Activated naive CD8-positive, alpha-beta T cell (primary cell): ENCODE data around the gene AFF3.

ENCODE experiments used
- H3K27ac Mint-ChIP-seq: one replicate; pipeline ENCODE4 v1.8.0; 2021; ENCODE audit warnings: mixed read lengths
- H3K27me3 Mint-ChIP-seq: one replicate; pipeline ENCODE4 v1.8.0; 2021; ENCODE audit warnings: mixed read lengths
- H3K36me3 Mint-ChIP-seq: one replicate; pipeline ENCODE4 v1.8.0; 2021; ENCODE audit warnings: mixed read lengths
- H3K4me1 Mint-ChIP-seq: one replicate; pipeline ENCODE4 v1.8.0; 2021; ENCODE audit warnings: low read depth, mixed read lengths
- H3K4me3 Mint-ChIP-seq: one replicate; pipeline ENCODE4 v1.8.0; 2021; ENCODE audit warnings: mild to moderate bottlenecking, mixed read lengths
- H3K9me3 Mint-ChIP-seq: one replicate; pipeline ENCODE4 v1.8.0; 2021; ENCODE audit warnings: low read depth, mixed read lengths

Gene AFF3

DNA sequence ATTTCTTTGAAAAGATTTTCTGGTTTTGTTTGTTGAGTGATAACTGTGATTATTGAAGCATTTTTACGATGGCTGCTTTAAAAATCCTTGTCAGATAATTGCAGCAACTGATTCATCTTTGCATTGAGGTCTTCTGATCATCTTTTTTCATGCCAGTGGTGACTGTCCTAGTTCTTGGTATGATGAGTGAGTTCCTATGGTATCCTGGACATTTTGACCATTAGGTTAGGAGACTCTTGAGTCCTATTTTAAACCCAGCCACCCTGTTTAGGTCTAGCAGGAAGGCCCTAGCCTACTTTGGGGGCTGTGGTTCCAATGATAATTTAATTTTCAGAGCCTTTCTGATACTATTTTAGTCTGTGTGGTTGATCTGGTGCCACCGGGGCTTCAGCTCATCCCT lies 579.9 kb downstream of the AFF3 start:
- Mint-ChIP-seq H3K27me3 (no peaks in the 10 kb centered on the region), H3K27ac (no peak overlapping the region), H3K36me3 (no peaks in the 10 kb centered on the region)

DNA sequence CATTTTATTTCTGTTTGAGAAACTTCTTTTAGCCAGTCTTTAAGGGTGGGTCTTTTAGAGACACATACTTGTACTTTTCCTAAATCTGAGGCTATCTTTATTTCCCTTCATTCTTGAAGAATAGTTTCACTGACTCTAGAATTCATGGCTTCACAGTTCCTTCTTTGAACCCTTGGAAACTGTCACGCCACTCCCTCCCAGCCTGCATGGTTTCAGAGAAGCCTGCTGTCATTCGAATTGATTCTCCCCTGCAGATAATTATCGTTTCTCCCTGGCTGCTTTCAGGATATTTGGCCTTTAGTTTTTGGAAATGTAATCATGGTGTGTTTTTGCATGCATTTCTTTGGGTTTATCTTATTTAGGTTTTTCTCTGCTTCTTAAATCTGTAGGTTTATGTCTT lies 580.6 kb downstream of the AFF3 start:
- Mint-ChIP-seq H3K4me1 (peaks cover 2% of the 10 kb centered on the region), H3K27me3 (no peaks in the 10 kb centered on the region), H3K36me3 (no peaks in the 10 kb centered on the region), H3K27ac (no peak overlapping the region), H3K4me3 (no peak overlapping the region), H3K9me3 (no peaks in the 10 kb centered on the region)

More for the DNA sequence above, 579.9 kb downstream of the AFF3 start:
- Mint-ChIP-seq H3K4me3 (no peak overlapping the region), H3K9me3 (no peaks in the 10 kb centered on the region), H3K4me1 (peaks cover 2% of the 10 kb centered on the region)

DNA sequence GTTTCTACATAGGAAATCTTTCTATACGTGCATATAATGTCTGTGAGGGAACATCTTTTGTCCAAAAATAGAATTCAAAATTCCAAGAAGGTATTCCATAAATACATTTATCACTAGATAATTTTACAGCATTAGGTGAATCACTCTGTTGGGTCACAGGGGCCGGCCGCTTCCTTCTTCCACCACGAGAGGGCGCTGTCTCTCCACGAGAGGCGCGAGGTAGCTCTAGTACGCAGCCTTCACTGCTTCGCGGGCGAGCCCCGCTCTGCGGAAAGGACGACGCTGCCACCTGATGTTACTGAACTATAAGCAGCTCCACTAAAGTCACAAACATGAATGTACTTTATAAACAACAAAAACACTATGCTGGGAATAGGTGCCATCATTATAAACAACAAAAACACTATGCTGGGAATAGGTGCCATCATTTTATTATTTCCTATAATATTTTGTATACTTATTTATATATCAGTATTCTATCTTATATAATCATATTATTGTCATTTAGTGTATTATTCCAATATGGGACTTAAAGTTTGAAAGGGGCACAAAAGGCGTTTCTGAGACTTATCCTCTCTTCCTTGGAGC lies 583.2 kb downstream of the AFF3 start:
- Mint-ChIP-seq H3K27me3 (no peaks in the 10 kb centered on the region), H3K9me3 (no peaks in the 10 kb centered on the region), H3K36me3 (no peaks in the 10 kb centered on the region), H3K4me1 (peaks cover 2% of the 10 kb centered on the region), H3K4me3 (peak overlapping the region; percentile 9), H3K27ac (no peak overlapping the region)

DNA sequence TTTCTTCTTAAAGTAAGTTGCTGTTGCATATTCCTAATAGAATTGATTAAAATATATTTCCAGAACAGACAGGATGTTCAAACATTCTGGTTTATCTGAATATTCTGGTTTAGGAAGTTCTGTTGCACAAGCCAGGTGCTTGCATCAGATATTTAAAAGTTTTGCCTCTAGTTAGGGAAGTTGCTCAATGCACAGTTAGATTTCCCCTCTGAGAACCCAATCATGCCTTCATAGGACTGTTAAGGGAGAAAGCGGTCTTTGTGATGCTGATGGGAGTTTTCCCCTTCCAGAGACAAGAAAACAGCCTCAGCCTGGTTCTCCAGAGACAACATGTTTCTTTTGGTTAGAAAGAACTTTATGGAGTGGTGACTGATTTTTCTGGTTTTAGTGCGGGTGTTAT lies 587.0 kb downstream of the AFF3 start:
- Mint-ChIP-seq H3K27ac (no peak overlapping the region), H3K4me3 (no peak overlapping the region)

DNA sequence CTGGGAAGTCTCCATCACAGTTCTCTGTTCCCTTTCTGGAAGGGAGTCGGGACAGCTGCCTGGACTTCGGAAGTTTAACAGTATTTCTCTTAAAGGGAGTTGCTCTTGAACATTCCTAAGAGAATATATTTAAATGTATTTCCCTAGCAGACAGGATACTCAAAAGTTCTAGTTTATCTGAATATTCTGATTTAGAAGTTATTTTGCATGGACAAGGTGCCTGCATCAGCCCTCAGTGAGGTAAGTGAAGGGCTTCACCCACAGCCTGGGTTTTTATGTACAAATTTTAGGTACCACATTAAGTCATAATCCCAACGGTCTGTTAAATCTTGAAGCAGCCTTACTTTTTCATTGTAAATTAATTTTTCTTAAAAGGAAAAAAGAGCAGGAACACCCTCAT lies 587.5 kb downstream of the AFF3 start:
- Mint-ChIP-seq H3K27ac (no peak overlapping the region), H3K27me3 (no peaks in the 10 kb centered on the region), H3K4me1 (peaks cover 2% of the 10 kb centered on the region), H3K4me3 (no peak overlapping the region), H3K36me3 (no peaks in the 10 kb centered on the region), H3K9me3 (no peaks in the 10 kb centered on the region)

More for the DNA sequence above, 587.0 kb downstream of the AFF3 start:
- H3K36me3 Mint-ChIP-seq, result no peaks in the 10 kb centered on the region
- H3K4me1 Mint-ChIP-seq, result peaks cover 2% of the 10 kb centered on the region
- H3K27me3 Mint-ChIP-seq, result no peaks in the 10 kb centered on the region
- no peaks in the 10 kb centered on the region for H3K9me3 Mint-ChIP-seq

DNA sequence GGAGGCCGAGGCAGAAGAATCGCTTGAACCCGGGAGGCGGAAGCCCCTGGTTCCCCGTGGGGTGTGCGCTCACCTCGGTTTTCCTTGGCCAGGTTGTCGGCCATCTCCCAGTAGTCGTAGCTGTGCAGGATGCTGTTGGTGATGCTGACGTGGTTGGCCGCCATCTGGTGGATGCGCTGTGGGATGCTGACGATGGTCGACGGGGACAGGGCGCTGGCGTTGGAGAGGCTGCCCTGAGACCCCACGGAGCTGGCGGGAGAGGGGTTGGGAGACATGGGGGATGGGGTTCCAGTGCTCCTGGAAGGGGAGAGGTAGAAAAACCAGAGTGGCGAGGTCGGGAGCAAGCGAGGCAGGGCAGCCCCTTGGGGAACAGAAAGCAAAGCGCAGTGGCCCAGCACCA lies 588.2 kb downstream of the AFF3 start:
- H3K9me3 Mint-ChIP-seq, result no peaks in the 10 kb centered on the region
- H3K27me3 Mint-ChIP-seq, result no peaks in the 10 kb centered on the region
- no peaks in the 10 kb centered on the region for H3K36me3 Mint-ChIP-seq
- H3K4me1 Mint-ChIP-seq, result peaks cover 1% of the 10 kb centered on the region
- no peak overlapping the region for H3K4me3 Mint-ChIP-seq
- no peak overlapping the region for H3K27ac Mint-ChIP-seq

DNA sequence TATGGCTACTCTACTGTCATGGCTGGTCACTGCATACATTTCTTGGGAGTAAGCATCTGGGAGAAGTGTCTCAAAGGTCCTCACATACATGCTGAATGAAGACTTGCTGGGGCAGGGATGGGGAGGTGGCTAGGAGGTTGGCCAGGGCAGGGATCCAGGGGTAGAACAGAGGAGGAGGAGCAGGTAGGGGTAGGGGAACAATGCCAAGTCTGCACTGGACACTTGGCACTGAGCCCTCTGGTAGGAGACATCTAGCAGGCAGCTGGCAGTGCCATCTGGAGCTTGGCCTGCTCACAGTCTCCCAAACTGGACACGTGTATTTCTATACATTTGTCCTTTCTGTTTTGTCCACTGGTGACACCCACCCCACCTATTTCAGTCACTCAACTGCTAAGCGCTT lies 589.9 kb downstream of the AFF3 start:
- H3K36me3 Mint-ChIP-seq, result no peaks in the 10 kb centered on the region
- H3K27me3 Mint-ChIP-seq, result no peaks in the 10 kb centered on the region
- no peaks in the 10 kb centered on the region for H3K4me1 Mint-ChIP-seq
- H3K4me3 Mint-ChIP-seq, result no peak overlapping the region
- H3K9me3 Mint-ChIP-seq, result no peaks in the 10 kb centered on the region
- no peak overlapping the region for H3K27ac Mint-ChIP-seq

DNA sequence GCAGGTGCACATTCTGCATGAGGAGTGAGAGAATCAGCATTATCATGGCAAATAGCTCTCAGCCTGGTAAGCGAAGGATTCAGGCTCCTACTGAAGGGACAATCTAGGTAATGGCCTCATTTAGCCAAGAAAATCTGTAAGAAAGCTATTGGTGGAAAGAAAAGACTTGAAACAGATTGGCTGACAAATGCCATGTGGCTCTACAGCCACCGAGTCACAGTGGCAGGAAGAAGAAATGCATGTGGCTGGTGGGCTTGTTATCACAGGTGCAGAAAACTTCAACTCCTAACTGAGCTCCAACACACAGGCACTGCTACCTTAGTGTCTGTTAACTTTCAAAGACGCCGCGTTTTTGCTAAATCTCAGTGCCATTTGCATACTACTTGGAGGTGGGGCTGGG lies 592.0 kb downstream of the AFF3 start:
- no peak overlapping the region for H3K27ac Mint-ChIP-seq
- H3K4me3 Mint-ChIP-seq, result no peak overlapping the region
- no peaks in the 10 kb centered on the region for H3K9me3 Mint-ChIP-seq
- no peaks in the 10 kb centered on the region for H3K4me1 Mint-ChIP-seq
- H3K27me3 Mint-ChIP-seq, result no peaks in the 10 kb centered on the region
- H3K36me3 Mint-ChIP-seq, result no peaks in the 10 kb centered on the region

DNA sequence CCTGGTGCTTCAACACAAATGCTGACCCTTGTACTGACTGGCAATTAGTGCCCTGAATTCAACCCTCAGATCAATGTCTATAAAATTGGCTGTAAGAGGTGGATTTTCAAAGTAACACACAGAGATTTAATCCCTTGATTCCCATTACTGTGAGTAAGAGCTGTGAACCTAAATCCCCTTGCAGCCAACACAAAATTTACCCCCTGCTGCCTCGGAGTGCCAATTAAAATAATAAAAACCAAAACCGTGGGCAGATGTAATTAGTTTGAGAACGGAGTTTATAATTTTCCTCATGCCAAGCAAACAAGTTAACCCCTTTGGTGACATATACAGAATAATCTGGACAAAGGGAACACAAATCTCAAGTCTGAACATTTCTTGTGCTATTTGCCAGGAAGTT lies 596.8 kb downstream of the AFF3 start:
- Mint-ChIP-seq H3K27ac (no peak overlapping the region), H3K36me3 (no peaks in the 10 kb centered on the region)

DNA sequence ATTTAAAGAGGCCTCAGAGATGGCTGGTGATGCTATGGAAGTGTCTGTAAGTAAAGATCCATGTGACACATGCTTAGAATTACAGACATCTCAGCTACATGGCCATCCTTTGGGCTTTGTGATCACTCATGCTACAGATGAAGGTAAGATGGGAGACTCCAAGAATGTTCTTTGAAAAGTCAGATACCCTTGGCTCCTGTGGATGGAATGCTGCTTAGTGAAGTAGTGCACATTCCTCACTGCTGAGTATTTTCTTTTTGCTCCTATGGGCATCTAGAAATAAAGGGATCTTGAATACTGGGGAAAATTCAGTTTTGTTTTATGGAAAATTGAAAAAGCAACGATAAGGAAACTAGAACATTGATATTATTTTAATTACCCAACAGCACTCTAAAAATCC lies 597.3 kb downstream of the AFF3 start:
- H3K27ac Mint-ChIP-seq, result no peak overlapping the region
- peaks cover 6% of the 10 kb centered on the region for H3K27me3 Mint-ChIP-seq
- H3K4me3 Mint-ChIP-seq, result no peak overlapping the region
- H3K36me3 Mint-ChIP-seq, result no peaks in the 10 kb centered on the region
- no peaks in the 10 kb centered on the region for H3K4me1 Mint-ChIP-seq
- no peaks in the 10 kb centered on the region for H3K9me3 Mint-ChIP-seq

More for the DNA sequence above, 596.8 kb downstream of the AFF3 start:
- Mint-ChIP-seq H3K4me1 (no peaks in the 10 kb centered on the region), H3K4me3 (no peak overlapping the region), H3K27me3 (peaks cover 5% of the 10 kb centered on the region), H3K9me3 (no peaks in the 10 kb centered on the region)

DNA sequence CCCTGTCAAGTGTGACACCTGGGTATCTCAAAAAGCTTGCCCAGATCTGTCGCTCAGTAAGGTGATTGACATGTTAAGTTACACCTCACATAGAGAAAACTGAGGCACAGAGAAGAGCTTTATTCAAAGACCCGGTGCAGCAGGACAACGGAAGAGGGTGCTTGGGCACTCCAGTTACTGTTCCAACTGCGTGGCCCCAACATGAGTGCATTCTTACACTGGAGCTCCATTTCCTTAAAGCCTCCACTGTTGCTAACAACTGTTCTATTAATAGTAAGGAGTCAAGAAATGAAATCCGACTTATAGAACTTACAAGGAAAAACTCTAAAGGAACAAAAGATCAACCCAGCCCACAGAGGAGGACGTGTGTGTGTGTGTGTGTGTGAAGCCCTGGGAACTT lies 597.8 kb downstream of the AFF3 start:
- Mint-ChIP-seq H3K9me3 (no peaks in the 10 kb centered on the region), H3K4me1 (no peaks in the 10 kb centered on the region), H3K27ac (no peak overlapping the region), H3K27me3 (peaks cover 6% of the 10 kb centered on the region), H3K4me3 (no peak overlapping the region), H3K36me3 (no peaks in the 10 kb centered on the region)

DNA sequence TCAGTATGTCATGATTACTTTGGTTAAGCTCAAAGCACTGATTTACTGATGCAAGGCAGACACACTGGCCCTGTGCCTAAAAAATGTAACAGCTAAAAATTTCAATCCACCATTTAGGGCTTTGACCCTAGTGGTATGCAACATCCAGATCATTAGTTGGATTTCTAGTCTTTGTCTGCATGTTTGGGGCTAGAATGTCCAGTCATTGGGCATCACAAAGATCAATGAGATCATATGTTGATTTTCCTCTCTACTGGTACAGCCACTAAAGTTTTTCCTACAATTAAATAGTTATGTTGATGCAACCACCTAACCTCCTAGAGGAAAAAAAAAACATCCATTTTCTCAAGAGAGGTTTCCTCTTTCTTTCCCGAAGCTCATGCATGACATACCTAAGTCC lies 599.1 kb downstream of the AFF3 start:
- Mint-ChIP-seq H3K27ac (no peak overlapping the region), H3K36me3 (no peaks in the 10 kb centered on the region)

DNA sequence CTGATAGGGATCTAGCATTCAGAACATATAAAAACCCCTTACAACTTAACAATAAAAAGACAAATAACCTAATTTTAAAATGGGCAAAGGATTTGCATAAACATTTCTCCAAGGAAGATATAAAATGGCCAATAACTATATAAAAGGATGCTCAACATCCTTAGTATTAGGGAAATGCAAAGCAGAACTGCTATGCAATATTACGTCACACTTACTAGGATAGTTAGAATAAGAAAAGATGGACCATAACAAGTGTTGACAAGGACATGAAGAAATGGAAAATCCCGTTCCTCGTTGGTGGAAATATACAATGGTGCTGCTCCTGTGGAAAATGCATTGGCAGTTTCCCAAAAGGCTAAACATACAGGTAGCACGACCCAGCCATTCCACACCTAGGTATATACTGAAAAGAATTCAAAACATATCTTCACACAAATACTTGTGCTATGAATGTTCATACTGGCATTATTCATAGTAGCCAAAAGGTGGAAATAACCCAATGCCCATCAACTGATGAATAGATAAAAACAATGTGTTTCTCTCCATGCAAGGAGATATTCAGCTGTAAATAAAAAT lies 604.4 kb downstream of the AFF3 start:
- peaks cover 5% of the 10 kb centered on the region for H3K36me3 Mint-ChIP-seq
- H3K9me3 Mint-ChIP-seq, result peaks cover 8% of the 10 kb centered on the region
- H3K4me3 Mint-ChIP-seq, result no peak overlapping the region
- H3K27me3 Mint-ChIP-seq, result peaks cover 12% of the 10 kb centered on the region
- no peaks in the 10 kb centered on the region for H3K4me1 Mint-ChIP-seq
- H3K27ac Mint-ChIP-seq, result no peak overlapping the region

More for the DNA sequence above, 599.1 kb downstream of the AFF3 start:
- Mint-ChIP-seq H3K4me1 (no peaks in the 10 kb centered on the region), H3K9me3 (no peaks in the 10 kb centered on the region), H3K4me3 (no peak overlapping the region), H3K27me3 (peaks cover 9% of the 10 kb centered on the region)

DNA sequence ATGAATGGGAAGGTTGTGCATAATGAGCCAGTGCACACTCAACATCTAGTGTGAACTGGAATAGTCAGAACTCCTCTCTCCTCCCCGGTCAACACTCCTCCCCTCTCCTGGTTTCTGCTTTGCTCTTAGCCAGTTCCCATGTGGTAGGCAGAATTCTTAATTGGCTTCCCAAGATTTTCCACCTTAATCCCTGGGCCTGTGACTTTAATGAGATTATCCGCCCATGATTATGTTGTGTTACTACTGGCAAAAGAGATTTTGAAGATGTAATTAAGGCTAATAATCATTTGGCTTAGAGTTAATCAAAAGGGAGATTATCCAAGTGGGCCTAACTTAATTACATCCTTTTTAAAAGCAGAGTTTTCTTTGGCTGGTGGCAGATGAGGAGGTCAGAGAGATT lies 618.3 kb downstream of the AFF3 start:
- Mint-ChIP-seq H3K36me3 (no peaks in the 10 kb centered on the region), H3K4me1 (no peaks in the 10 kb centered on the region), H3K4me3 (no peak overlapping the region), H3K9me3 (no peaks in the 10 kb centered on the region), H3K27ac (no peak overlapping the region), H3K27me3 (peaks cover 2% of the 10 kb centered on the region)

DNA sequence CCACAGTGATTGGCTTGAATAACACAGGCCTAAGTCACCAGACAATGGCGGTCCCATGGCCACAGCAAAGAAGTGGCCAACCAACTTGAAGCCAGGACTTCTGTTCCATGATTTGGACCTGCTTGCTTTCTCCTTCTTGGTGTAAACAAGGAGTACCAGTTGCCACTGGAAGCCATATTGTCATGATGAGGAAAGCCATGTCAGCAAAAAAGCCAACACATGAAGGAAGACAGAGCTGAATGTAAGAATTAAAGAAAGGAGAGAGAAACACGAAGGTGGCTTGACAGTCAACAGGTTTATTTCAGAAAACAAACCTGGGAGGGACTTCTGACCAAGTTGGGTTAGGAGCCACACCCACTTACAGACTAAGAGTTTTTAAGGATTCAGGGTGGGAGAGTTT lies 620.2 kb downstream of the AFF3 start:
- peaks cover 4% of the 10 kb centered on the region for H3K27me3 Mint-ChIP-seq
- no peaks in the 10 kb centered on the region for H3K4me1 Mint-ChIP-seq
- no peak overlapping the region for H3K27ac Mint-ChIP-seq
- H3K4me3 Mint-ChIP-seq, result no peak overlapping the region
- no peaks in the 10 kb centered on the region for H3K36me3 Mint-ChIP-seq
- H3K9me3 Mint-ChIP-seq, result no peaks in the 10 kb centered on the region

DNA sequence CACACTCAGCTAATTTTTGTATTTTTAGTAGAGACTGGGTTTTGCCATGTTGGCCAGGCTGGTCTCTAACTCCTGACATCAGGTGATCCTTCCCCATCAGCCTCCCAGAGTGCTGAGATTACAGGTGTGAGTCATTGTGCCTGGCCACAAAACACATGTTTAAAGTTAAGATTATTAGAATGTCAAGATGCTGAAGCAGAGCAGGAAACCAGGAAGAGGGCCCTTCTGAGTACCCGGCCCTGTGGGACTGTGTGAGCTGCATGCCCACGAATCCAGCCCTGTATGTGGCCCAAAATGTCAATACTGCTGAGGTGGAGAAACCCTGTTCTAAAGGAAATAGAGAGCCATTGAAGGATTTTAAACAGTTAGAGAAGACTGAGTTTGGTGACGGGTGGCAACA lies 621.6 kb downstream of the AFF3 start:
- Mint-ChIP-seq H3K27ac (no peak overlapping the region), H3K27me3 (peaks cover 4% of the 10 kb centered on the region), H3K36me3 (no peaks in the 10 kb centered on the region), H3K4me1 (no peaks in the 10 kb centered on the region), H3K9me3 (no peaks in the 10 kb centered on the region), H3K4me3 (no peak overlapping the region)
